Stimulated activated CD8-positive, alpha-beta memory T cell treated with anti-CD3 and anti-CD28 coated beads, Interleukin-7, amount 100 ng/mL, for 24 hours (primary cell): ENCODE measurements around the gene NIF3L1.

Experiments used
- DNase-seq: peaks from one replicate; pipeline ENCODE4 v3.0.0-alpha.2; 2020; ENCODE audit warnings: low read depth

Gene NIF3L1

GRCh38 chr2:200888704-200889625, at the start of gene NIF3L1, which contains the start of gene PPIL3:
Gene NIF3L1, plus strand, starts transcription at chr2:200889371. Its CDS starts 2,573 bp downstream, at chr2:200891944.
Gene PPIL3, minus strand, starts transcription at chr2:200889077. Its CDS starts 1,462 bp downstream, at chr2:200887615.
- peak; percentile 95 for DNase-seq

- DNase-seq: no peak
These were observed 49.7 kb upstream of the NIF3L1 start for GRCh38 chr2:200839513-200839912.

GRCh38 chr2:200843993-200844948, 44.9 kb upstream of the NIF3L1 start:
- DNase-seq: no peak

- no peak for DNase-seq
These were observed 44.0 kb upstream of the NIF3L1 start for GRCh38 chr2:200845194-200845593.

GRCh38 chr2:200845669-200846325, 43.4 kb upstream of the NIF3L1 start:
- no peak for DNase-seq

- DNase-seq: no peak
These were observed 41.9 kb upstream of the NIF3L1 start for GRCh38 chr2:200847269-200847668.

- DNase-seq: no peak
These were observed 41.2 kb upstream of the NIF3L1 start for GRCh38 chr2:200847939-200848338.

- DNase-seq: no peak
These were observed 38.5 kb upstream of the NIF3L1 start for GRCh38 chr2:200850512-200851256.

- DNase-seq: no peak
These were observed 37.5 kb upstream of the NIF3L1 start for GRCh38 chr2:200851398-200852248.

- no peak for DNase-seq
These were observed 36.6 kb upstream of the NIF3L1 start for GRCh38 chr2:200852605-200853004.

- no peak for DNase-seq
These were observed 32.4 kb upstream of the NIF3L1 start for GRCh38 chr2:200856806-200857205.

- no peak for DNase-seq
These were observed 28.9 kb upstream of the NIF3L1 start for GRCh38 chr2:200860092-200860795.

GRCh38 chr2:200861617-200862155, 27.5 kb upstream of the NIF3L1 start:
- DNase-seq: no peak

- no peak for DNase-seq
These were observed 26.6 kb upstream of the NIF3L1 start for GRCh38 chr2:200862532-200863000.

GRCh38 chr2:200863782-200864175, 25.4 kb upstream of the NIF3L1 start:
- no peak for DNase-seq

- DNase-seq: peak; percentile 95
These were observed 24.8 kb upstream of the NIF3L1 start, which contains the start of gene CLK1 for GRCh38 chr2:200864176-200865034. Gene CLK1, minus strand, starts transcription at chr2:200864658. Its CDS starts 2,796 bp downstream, at chr2:200861862.

GRCh38 chr2:200869014-200869413, 20.2 kb upstream of the NIF3L1 start:
- no peak for DNase-seq

GRCh38 chr2:200871151-200871550, 18.0 kb upstream of the NIF3L1 start:
- DNase-seq: no peak
